K562 (cell line): ENCODE results near the gene DOK4.

Experiments used
- CEBPG ChIP-seq, 3 experiments: fragments of 200-800 bp in 1 of 3; sonication (Bioruptor generic) in 1 of 3; sonication (generic) in 1 of 3; formaldehyde crosslinking in 1 of 3; IDR thresholded peaks in 2 of 3; conservative IDR thresholded peaks in 1 of 3; 2 replicates each; pipeline versions ENCODE4 v1.6.1 to v1.8.0; 2016 to 2022; ENCODE audit warnings: missing compliant biosample characterization in 2 of 3, missing genetic modification characterization in 2 of 3, mild to moderate bottlenecking in 1 of 3, missing genetic modification reagents in 1 of 3
- NR3C1 ChIP-seq: sonication (generic); formaldehyde crosslinking; IDR thresholded peaks from 2 replicates; pipeline ENCODE4 v1.8.1; 2022; ENCODE audit warnings: missing genetic modification reagents
- RBM39 ChIP-seq: fragments of 200-400 bp; formaldehyde crosslinking; optimal IDR thresholded peaks from 2 replicates; pipeline ENCODE3; 2018; ENCODE audit warnings: low read depth, low read length
- RNF2 ChIP-seq: sonication (generic); IDR thresholded peaks from 2 replicates; pipeline ENCODE4 v1.6.1; 2016
- SMARCE1 ChIP-seq: fragments of 450-650 bp; IDR thresholded peaks from 2 replicates; pipeline ENCODE4 v1.7.1; 2016; ENCODE audit warnings: mild to moderate bottlenecking
- ZNF274 ChIP-seq: IDR thresholded peaks from 2 replicates; pipeline ENCODE4 v1.6.1; 2011; ENCODE audit warnings: low read depth, mild to moderate bottlenecking, low read length, moderate library complexity, borderline replicate concordance
- ZNF609 ChIP-seq: sonication (generic); formaldehyde crosslinking; IDR thresholded peaks from 2 replicates; pipeline ENCODE4 v1.8.1; 2023; ENCODE audit warnings: missing genetic modification reagents, mild to moderate bottlenecking, borderline replicate concordance
- ZNF785 ChIP-seq: fragments of 250-450 bp; sonication (Bioruptor Pico); IDR thresholded peaks from 2 replicates; pipeline ENCODE4 v1.4.0; 2020; ENCODE audit warnings: mild to moderate bottlenecking
- ZNF830 ChIP-seq: fragments of 250-450 bp; sonication (Bioruptor Pico); IDR thresholded peaks from 2 replicates; pipeline ENCODE4 v1.5.0; 2021; ENCODE audit warnings: mild to moderate bottlenecking
- TF ChIP-seq, protein P1 (sequence below), 3 experiments: IDR thresholded peaks in 2 of 3; conservative IDR thresholded peaks in 1 of 3; 2 replicates each; pipeline ENCODE4 v1.5.1; 2011 to 2012; ENCODE audit warnings: low read length in 3 of 3, mild to moderate bottlenecking in 3 of 3, control low read depth in 2 of 3, improper control_type of control experiment in 1 of 3, inconsistent platforms in 1 of 3, low read depth in 1 of 3, mixed read lengths in 1 of 3, moderate library complexity in 1 of 3; ENCODE audit not compliant: insufficient read depth in 2 of 3

DNA sequence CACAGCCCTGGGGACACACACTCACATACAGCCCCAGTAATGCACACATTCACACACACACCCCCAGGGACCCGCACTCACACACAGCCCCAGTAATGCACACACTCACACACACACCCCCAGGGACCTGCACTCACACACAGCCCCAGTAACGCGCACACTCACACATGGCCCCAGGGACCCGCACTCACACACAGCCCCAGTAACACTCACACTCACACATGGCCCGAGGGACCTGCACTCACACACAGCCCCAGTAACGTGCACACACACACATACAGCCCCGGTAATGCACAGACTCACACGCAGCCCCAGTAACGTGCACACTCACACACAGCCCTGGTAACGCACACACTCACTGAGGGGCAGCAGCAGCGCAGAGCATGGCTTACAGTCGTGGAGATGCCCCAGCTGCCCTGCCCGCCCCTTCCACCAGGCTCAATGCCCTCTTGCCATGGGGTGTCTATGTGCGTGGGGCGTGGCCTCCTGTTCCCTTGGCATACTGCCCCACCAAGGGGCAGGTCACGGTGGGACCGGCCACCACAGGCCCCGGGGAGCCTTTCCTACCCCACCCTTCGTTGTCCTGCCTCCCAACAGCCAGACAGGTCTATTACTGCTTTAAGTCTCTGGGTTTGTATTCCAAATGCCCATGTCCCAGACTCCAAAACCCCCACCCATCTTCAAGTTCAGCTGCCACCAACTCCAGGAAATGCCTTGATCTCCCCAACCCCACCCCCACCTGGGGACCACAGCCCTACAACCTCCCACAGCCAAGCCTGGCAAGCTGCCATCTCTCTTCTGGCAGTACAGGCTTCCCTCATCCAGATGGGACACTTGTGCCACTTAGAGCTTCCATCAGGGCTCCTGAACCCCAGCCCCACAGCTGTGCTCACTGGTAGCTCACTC is 47.4 kb upstream of the DOK4 start:
- no peak for TF ChIP-seq ZNF274
- TF ChIP-seq ZNF785, result no peak
- no peak for TF ChIP-seq NR3C1 (CRISPR knock-in tag)
- TF ChIP-seq ZNF830, result no peak
- TF ChIP-seq, protein P1, sequence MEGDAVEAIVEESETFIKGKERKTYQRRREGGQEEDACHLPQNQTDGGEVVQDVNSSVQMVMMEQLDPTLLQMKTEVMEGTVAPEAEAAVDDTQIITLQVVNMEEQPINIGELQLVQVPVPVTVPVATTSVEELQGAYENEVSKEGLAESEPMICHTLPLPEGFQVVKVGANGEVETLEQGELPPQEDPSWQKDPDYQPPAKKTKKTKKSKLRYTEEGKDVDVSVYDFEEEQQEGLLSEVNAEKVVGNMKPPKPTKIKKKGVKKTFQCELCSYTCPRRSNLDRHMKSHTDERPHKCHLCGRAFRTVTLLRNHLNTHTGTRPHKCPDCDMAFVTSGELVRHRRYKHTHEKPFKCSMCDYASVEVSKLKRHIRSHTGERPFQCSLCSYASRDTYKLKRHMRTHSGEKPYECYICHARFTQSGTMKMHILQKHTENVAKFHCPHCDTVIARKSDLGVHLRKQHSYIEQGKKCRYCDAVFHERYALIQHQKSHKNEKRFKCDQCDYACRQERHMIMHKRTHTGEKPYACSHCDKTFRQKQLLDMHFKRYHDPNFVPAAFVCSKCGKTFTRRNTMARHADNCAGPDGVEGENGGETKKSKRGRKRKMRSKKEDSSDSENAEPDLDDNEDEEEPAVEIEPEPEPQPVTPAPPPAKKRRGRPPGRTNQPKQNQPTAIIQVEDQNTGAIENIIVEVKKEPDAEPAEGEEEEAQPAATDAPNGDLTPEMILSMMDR (IDR thresholded peaks at IDR 0.05 in 2 of 3, conservative IDR thresholded peaks at IDR 0.05 in 1 of 3; ENCODE audit: insufficient read depth in 2 of 3, low read depth in 1 of 3, low read length in 3 of 3), result no peak
- no peak for TF ChIP-seq SMARCE1
- no peak for TF ChIP-seq ZNF609
- no peak for TF ChIP-seq CEBPG (CRISPR knock-in tag; IDR thresholded peaks at IDR 0.05)
- TF ChIP-seq CEBPG (tag; conservative IDR thresholded peaks at IDR 0.05 in 1 of 2, IDR thresholded peaks at IDR 0.05 in 1 of 2), result no peak
- TF ChIP-seq RBM39, result no peak
- no peak for TF ChIP-seq RNF2
